Bronchial epithelial cell (primary cell): ENCODE results near the gene ASMT. TPM values are rescaled to one million over a fixed set of nuclear protein-coding genes. Genes with fewer than 3 reads are reported as not detected.
"Not testable (repeated sequence)": the region's sequence is repeated elsewhere in the genome, so short reads cannot be mapped to it uniquely, and the experiment has no call there.

Experiments used
- DNase-seq: peaks from one replicate; pipeline ENCODE4 v3.0.0-alpha.2; 2010; ENCODE audit warnings: low read depth
- FAIRE-seq: peaks from 2 replicates; lab custom pipeline; 2011; peaks lifted over from hg19 to GRCh38; lab: Jason Lieb, UNC
- H3K27me3 ChIP-seq: 2 replicates; pipeline ENCODE4 v1.5.1; 2011; ENCODE audit warnings: low read length; ENCODE audit not compliant: control insufficient read depth, insufficient read depth
- H3K36me3 ChIP-seq: 2 replicates; pipeline ENCODE4 v1.5.1; 2011; ENCODE audit warnings: low read length; ENCODE audit not compliant: control insufficient read depth, insufficient read depth
- H3K4me3 ChIP-seq: 2 replicates; pipeline ENCODE4 v1.5.1; 2011; ENCODE audit warnings: mild to moderate bottlenecking, low read depth, low read length, control low read depth
- CTCF ChIP-seq: IDR thresholded peaks from 2 replicates; pipeline ENCODE4 v1.5.1; 2011; ENCODE audit warnings: mild to moderate bottlenecking, moderate library complexity, low read length, control low read depth, inconsistent platforms; ENCODE audit not compliant: insufficient read depth, severe bottlenecking
- total RNA-seq: library from RNA; depleted of rRNA; stranded (reverse); fragments of >200 nt; gene quantifications from 2 replicates; pipeline ENCODE4 v1.2.1, GENCODE V29; 2014

The ASMT gene
- total RNA-seq, result under 0.01 and 0.13 TPM in 2 replicates

GRCh38 chrX:1614927-1615326, at the start of gene ASMT:
Gene ASMT (plus strand): TSS chrX:1615059. CDS start chrX:1615200, 141 bp downstream.
- Histone ChIP-seq H3K4me3 (no peak within 1 kb of the TSS), H3K27me3 (no peaks in the 10 kb centered on the region), H3K36me3 (no peaks in the 10 kb centered on the region)
- DNase-seq, result no peak
- TF ChIP-seq CTCF, result no peak
- FAIRE-seq, result no peak

- DNase-seq, H3K36me3 ChIP-seq, FAIRE-seq, H3K4me3 ChIP-seq, H3K27me3 ChIP-seq: not testable (repeated sequence)
Measured at GRCh38 chrX:1574181-1574580, 40.7 kb upstream of the ASMT start.

GRCh38 chrX:1576201-1576992, 38.5 kb upstream of the ASMT start:
- TF ChIP-seq CTCF, result no peak
- Histone ChIP-seq H3K36me3 (no peaks in the 10 kb centered on the region), H3K27me3 (no peaks in the 10 kb centered on the region), H3K4me3 (no peak overlapping the region)
- no peak for DNase-seq
- FAIRE-seq, result no peak

- DNase-seq (no peak), FAIRE-seq (no peak)
- no peaks in the 10 kb centered on the region for H3K36me3 ChIP-seq
- TF ChIP-seq CTCF, result no peak
- no peaks in the 10 kb centered on the region for H3K27me3 ChIP-seq
- H3K4me3 ChIP-seq, result no peak overlapping the region
Measured at GRCh38 chrX:1577845-1578244, 37.0 kb upstream of the ASMT start.

- no peak for DNase-seq
- H3K36me3 ChIP-seq, result no peaks in the 10 kb centered on the region
- TF ChIP-seq CTCF, result no peak
- H3K4me3 ChIP-seq, result no peak overlapping the region
- no peaks in the 10 kb centered on the region for H3K27me3 ChIP-seq
- no peak for FAIRE-seq
Measured at GRCh38 chrX:1578511-1579173, 36.2 kb upstream of the ASMT start.

GRCh38 chrX:1581132-1581531, 33.7 kb upstream of the ASMT start:
- DNase-seq, result peak; percentile 12
- FAIRE-seq, result no peak
- peak; percentile 50 for TF ChIP-seq CTCF
- no peaks in the 10 kb centered on the region for H3K36me3 ChIP-seq
- no peak overlapping the region for H3K4me3 ChIP-seq
- no peaks in the 10 kb centered on the region for H3K27me3 ChIP-seq
